ENCODE measurements around the gene TEX14. TPM values are rescaled to one million over a fixed set of nuclear protein-coding genes. Genes with fewer than 3 reads are reported as not detected.

The TEX14 gene
- total RNA-seq, 1 experiment from 2014 or later: 0.55 TPM

DNA sequence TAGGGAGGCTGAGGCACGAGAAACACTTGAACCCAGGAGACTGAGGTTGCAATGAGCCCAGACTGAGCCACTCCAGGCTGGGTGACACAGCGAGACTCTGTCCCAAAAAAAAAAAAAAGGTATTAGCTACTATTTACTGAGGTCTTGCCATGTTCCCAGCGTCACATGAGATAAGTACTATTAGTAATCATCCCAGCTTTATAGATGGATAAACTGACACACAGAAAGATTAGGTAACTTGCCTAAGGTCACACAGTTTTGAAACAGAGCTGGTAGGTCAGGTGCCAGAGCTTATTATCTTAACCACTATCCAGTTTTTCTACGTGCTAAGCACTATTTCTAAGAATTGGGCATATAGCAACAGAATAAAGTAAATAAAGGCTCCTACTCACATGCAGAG lies 51.6 kb downstream of the TEX14 start:
- H3K4me3 ChIP-seq: no peak overlapping the region

DNA sequence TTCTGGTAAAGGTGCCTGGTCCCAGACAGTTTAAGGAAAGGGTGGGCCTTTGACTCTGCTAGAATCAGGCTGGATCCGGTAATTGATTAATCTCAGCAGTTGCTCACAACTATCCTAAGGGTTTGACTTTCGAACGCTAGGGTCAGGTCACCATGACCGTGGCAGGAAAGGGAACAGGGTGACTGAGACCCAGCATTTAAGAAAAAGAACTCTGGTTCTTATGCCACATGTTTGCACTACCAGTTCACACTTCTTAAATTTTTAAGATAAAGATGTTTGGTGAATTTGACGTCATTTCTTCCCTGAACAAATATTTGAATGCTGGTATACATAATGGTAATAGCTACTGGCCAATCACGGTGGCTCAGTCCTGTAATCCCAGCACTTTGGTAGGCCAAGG lies 52.2 kb downstream of the TEX14 start:
- H3K27me3 ChIP-seq (ENCODE audit: insufficient read depth, low read depth): no peaks in the 10 kb centered on the region
- H3K9me2 ChIP-seq (ENCODE audit: insufficient read depth): no peaks in the 10 kb centered on the region
- TF ChIP-seq, protein P1, sequence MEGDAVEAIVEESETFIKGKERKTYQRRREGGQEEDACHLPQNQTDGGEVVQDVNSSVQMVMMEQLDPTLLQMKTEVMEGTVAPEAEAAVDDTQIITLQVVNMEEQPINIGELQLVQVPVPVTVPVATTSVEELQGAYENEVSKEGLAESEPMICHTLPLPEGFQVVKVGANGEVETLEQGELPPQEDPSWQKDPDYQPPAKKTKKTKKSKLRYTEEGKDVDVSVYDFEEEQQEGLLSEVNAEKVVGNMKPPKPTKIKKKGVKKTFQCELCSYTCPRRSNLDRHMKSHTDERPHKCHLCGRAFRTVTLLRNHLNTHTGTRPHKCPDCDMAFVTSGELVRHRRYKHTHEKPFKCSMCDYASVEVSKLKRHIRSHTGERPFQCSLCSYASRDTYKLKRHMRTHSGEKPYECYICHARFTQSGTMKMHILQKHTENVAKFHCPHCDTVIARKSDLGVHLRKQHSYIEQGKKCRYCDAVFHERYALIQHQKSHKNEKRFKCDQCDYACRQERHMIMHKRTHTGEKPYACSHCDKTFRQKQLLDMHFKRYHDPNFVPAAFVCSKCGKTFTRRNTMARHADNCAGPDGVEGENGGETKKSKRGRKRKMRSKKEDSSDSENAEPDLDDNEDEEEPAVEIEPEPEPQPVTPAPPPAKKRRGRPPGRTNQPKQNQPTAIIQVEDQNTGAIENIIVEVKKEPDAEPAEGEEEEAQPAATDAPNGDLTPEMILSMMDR (conservative IDR thresholded peaks at IDR 0.05): no peak
- TF ChIP-seq EZH2 (IDR thresholded peaks at IDR 0.05; ENCODE audit: low read depth): no peak
- BruUV-seq (replicated peaks): no TSS peak
- CTCF ChIA-PET: no interaction called here
- peaks cover 18% of the 10 kb centered on the region for H3K4me1 ChIP-seq (replicated peaks; ENCODE audit: insufficient read depth)
- no peaks in the 10 kb centered on the region for H3K79me2 ChIP-seq (ENCODE audit: low read depth)
- H2AFZ ChIP-seq: no peak overlapping the region
- H3K9me3 ChIP-seq (ENCODE audit: insufficient read depth, low read depth): no peaks in the 10 kb centered on the region
- intact Hi-C loops (cut with micrococcal nuclease; ENCODE audit: unreplicated experiment): no loop called here
- H3K4me3 ChIP-seq: no peak overlapping the region
- H4K20me1 ChIP-seq (ENCODE audit: insufficient read depth): no peaks in the 10 kb centered on the region
- H3F3A ChIP-seq (ENCODE audit: insufficient read depth, low read depth): peaks cover 7% of the 10 kb centered on the region; the same call in 1 of the 2 replicates
- DNase-seq: no peak
- no peak overlapping the region for H3K27ac ChIP-seq
- no peak overlapping the region for H3K4me2 ChIP-seq
- H3K36me3 ChIP-seq (ENCODE audit: low read depth): no peaks in the 10 kb centered on the region
- POLR2A ChIA-PET (ENCODE audit: unreplicated experiment): interaction anchor here (0.6 kb wide), 1 partner anchor 526 kb away, joined by 3 read pairs; no protein-coding TSS in a partner anchor

More for the DNA sequence above, 51.6 kb downstream of the TEX14 start:
- no peak overlapping the region for H3K4me2 ChIP-seq
- peaks cover 7% of the 10 kb centered on the region; the same call in 1 of the 2 replicates for H3F3A ChIP-seq (ENCODE audit: insufficient read depth, low read depth)
- no peaks in the 10 kb centered on the region for H3K9me3 ChIP-seq (ENCODE audit: insufficient read depth, low read depth)
- no peaks in the 10 kb centered on the region for H3K79me2 ChIP-seq (ENCODE audit: low read depth)
- no peaks in the 10 kb centered on the region for H3K27me3 ChIP-seq (ENCODE audit: insufficient read depth, low read depth)
- POLR2A ChIA-PET (ENCODE audit: unreplicated experiment): no interaction called here
- no peaks in the 10 kb centered on the region for H3K36me3 ChIP-seq (ENCODE audit: low read depth)
- peak in 1 of 2 experiments; percentile 47 for DNase-seq
- H2AFZ ChIP-seq: no peak overlapping the region
- H3K27ac ChIP-seq: no peak overlapping the region
- intact Hi-C loops (cut with micrococcal nuclease; ENCODE audit: unreplicated experiment): no loop called here
- H3K4me1 ChIP-seq (replicated peaks; ENCODE audit: insufficient read depth): peaks cover 18% of the 10 kb centered on the region
- H3K9me2 ChIP-seq (ENCODE audit: insufficient read depth): no peaks in the 10 kb centered on the region
- no peak for TF ChIP-seq EZH2 (IDR thresholded peaks at IDR 0.05; ENCODE audit: low read depth)
- TF ChIP-seq, protein P1 (conservative IDR thresholded peaks at IDR 0.05): no peak
- CTCF ChIA-PET: no interaction called here
- no TSS peak for BruUV-seq (replicated peaks)
- no peaks in the 10 kb centered on the region for H4K20me1 ChIP-seq (ENCODE audit: insufficient read depth)

DNA sequence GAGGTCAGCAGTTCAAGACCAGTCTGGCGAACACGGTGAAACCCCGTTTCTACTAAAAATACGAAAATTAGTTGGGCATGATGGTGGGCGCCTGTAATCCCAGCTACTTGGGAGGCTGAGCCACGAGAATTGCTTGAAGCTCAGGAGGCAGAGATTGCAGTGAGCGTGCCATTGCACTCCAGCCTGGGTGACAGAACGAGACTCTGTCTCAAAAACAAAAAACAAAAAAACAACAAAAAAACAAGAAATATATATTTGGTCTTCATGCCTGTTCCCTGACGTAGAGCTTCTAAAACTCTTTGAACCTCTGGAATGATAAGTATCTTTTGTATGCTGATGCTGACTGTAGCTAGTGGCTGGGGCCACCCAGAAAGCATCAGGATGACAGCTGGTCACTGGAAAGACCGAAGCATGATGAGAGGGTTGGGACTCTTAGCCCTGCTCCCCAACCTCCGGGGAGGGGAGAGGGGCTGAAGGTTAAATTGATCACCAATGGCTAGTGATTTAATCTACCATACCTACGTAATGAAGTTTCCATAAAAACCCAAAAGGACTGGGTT lies 54.8 kb downstream of the TEX14 start:
- intact Hi-C loops (cut with micrococcal nuclease; ENCODE audit: unreplicated experiment): no loop called here
- POLR2A ChIA-PET (ENCODE audit: unreplicated experiment): no interaction called here
- no peak overlapping the region for H3K27ac ChIP-seq

More for the DNA sequence above, 54.8 kb downstream of the TEX14 start:
- BruUV-seq (replicated peaks): no TSS peak
- Histone ChIP-seq H3K79me2 (ENCODE audit: low read depth) (no peaks in the 10 kb centered on the region), H3K9me2 (ENCODE audit: insufficient read depth) (no peaks in the 10 kb centered on the region), H3K4me3 (no peak overlapping the region), H2AFZ (no peak overlapping the region), H3K27me3 (ENCODE audit: insufficient read depth, low read depth) (no peaks in the 10 kb centered on the region), H3K4me2 (no peak overlapping the region), H3K36me3 (ENCODE audit: low read depth) (no peaks in the 10 kb centered on the region), H3F3A (ENCODE audit: insufficient read depth, low read depth) (peaks cover 8% of the 10 kb centered on the region; the same call in 1 of the 2 replicates), H3K9me3 (ENCODE audit: insufficient read depth, low read depth) (no peaks in the 10 kb centered on the region), H3K4me1 (replicated peaks; ENCODE audit: insufficient read depth) (peaks cover 10% of the 10 kb centered on the region), H4K20me1 (ENCODE audit: insufficient read depth) (no peaks in the 10 kb centered on the region)
- DNase-seq: no peak
- CTCF ChIA-PET: no interaction called here
- TF ChIP-seq EZH2 (IDR thresholded peaks at IDR 0.05; ENCODE audit: low read depth): no peak
- TF ChIP-seq, protein P1 (conservative IDR thresholded peaks at IDR 0.05): no peak

Data from PC-9 (cell line).